Prostate gland (tissue), 2 donors: ENCODE results near the gene KRT2.

Experiments used
- POLR2AphosphoS5 ChIP-seq: sonication (generic); formaldehyde crosslinking; IDR thresholded peaks from one replicate; pipeline ENCODE4 v1.6.1; 2017; ENCODE audit warnings: antibody characterized with exemption
- TF ChIP-seq, protein P1 (sequence below), 4 experiments: fragments of 200-600 bp in 2 of 4; fragments of 450-650 bp in 2 of 4; sonication (generic) in 2 of 4; IDR thresholded peaks; 1 replicate in 3 of 4; 2 replicates in 1 of 4; pipeline ENCODE4 v1.5.1; 2016 to 2019; ENCODE audit warnings: antibody characterized with exemption in 4 of 4, mild to moderate bottlenecking in 2 of 4, moderate library complexity in 2 of 4

DNA sequence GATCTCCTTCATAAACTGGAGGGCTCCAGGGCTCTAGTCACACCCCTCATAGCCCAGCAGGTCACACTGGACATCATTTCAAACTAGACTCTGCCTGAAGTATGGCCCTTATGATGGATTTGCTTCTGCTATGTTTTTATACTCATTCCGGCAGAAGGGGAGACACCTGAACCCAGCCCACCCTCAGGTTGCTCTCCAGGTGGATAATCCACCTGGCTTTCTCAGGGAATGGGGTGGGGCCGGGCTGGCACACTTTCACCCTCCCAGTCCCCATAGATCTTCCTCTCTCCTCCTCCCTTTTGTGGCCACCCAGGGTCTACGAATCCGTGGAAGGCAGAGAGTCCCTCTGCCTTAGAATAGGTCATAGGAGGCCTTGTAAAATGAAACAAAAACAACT is 23.9 kb downstream of the KRT2 start:
- TF ChIP-seq, protein P1, sequence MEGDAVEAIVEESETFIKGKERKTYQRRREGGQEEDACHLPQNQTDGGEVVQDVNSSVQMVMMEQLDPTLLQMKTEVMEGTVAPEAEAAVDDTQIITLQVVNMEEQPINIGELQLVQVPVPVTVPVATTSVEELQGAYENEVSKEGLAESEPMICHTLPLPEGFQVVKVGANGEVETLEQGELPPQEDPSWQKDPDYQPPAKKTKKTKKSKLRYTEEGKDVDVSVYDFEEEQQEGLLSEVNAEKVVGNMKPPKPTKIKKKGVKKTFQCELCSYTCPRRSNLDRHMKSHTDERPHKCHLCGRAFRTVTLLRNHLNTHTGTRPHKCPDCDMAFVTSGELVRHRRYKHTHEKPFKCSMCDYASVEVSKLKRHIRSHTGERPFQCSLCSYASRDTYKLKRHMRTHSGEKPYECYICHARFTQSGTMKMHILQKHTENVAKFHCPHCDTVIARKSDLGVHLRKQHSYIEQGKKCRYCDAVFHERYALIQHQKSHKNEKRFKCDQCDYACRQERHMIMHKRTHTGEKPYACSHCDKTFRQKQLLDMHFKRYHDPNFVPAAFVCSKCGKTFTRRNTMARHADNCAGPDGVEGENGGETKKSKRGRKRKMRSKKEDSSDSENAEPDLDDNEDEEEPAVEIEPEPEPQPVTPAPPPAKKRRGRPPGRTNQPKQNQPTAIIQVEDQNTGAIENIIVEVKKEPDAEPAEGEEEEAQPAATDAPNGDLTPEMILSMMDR (IDR thresholded peaks at IDR 0.05): no peak
- no peak for TF ChIP-seq POLR2AphosphoS5
